Measurements from ENCODE around the gene EIF4G1. TPM values are rescaled to one million over a fixed set of nuclear protein-coding genes. Genes with fewer than 3 reads are reported as not detected.
A peak's percentile ranks its signal among the peaks of the same experiment; 100 is the strongest.

The EIF4G1 gene
- polyA plus RNA-seq, 3 donors, result 13.9 to 119 (median 24.2) TPM

DNA sequence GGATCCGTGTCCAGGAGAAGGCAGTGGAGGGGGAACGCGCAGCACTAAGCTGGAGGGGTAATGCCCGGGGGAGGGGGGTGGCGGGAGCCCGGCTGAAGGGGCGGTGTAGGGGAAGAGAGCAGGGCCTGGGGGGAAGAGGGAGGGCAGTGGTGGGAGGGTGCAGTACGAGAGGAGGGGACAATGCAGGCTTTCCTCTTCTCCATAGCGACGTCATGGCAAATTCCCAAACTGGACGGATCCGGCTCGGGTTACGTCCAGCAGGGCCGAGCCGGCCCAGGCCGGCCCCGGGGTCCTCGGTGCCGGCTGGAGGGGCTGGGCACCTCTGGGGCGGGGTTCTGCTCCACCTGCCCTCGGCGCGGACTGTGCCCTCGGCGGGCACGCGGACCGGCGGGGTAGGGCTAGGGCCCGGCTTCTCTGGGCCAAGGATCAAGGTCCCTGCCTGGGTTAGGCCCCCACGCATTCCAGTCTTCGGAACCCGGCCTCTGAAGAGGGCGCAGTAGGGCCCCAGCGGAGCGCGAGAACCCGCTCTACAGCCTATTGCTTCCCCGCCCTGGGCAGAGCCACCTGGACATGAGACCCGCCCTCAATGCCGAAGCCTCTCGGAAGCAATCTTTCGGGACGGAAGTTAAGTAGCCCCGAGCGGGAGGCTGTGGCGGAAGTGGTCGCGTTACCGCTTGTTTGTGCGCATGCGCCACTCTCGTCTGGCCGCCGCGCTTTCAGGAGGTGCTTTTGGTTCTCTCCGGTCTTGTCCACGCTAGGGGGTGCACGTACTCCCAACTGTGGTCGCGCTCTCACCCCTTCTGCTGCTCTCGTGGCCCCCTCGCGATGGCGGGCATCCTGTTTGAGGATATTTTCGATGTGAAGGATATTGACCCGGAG, 48.5 kb downstream of the EIF4G1 start:
- H3K27me3 ChIP-seq (ENCODE audit: control insufficient read depth in 2 of 2, insufficient read depth in 2 of 2, low read length in 2 of 2), result peaks cover 0 to 12% of the 10 kb centered on the region in 2 donors
- Mint-ChIP-seq H3K27ac (peak overlapping the region; percentile 87 to 95 (median 93)), H3K9me3 (peaks cover 0 to 2% (median 0%) of the 10 kb centered on the region in 7 donors), H3K36me3 (peaks cover 23 to 30% of the 10 kb centered on the region in 2 donors), H3K27me3 (ENCODE audit: low read depth in 3 of 3) (peaks cover 12 to 17% (median 15%) of the 10 kb centered on the region in 3 donors), H3K4me3 (peak overlapping the region; percentile 94 to 99), H3K4me1 (peaks cover 30% of the 10 kb centered on the region)
- TF ChIP-seq, protein P1, sequence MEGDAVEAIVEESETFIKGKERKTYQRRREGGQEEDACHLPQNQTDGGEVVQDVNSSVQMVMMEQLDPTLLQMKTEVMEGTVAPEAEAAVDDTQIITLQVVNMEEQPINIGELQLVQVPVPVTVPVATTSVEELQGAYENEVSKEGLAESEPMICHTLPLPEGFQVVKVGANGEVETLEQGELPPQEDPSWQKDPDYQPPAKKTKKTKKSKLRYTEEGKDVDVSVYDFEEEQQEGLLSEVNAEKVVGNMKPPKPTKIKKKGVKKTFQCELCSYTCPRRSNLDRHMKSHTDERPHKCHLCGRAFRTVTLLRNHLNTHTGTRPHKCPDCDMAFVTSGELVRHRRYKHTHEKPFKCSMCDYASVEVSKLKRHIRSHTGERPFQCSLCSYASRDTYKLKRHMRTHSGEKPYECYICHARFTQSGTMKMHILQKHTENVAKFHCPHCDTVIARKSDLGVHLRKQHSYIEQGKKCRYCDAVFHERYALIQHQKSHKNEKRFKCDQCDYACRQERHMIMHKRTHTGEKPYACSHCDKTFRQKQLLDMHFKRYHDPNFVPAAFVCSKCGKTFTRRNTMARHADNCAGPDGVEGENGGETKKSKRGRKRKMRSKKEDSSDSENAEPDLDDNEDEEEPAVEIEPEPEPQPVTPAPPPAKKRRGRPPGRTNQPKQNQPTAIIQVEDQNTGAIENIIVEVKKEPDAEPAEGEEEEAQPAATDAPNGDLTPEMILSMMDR (IDR thresholded peaks at IDR 0.05), result peak; percentile 63
- no peaks in the 10 kb centered on the region for H4K20me1 ChIP-seq (ENCODE audit: insufficient read depth, low read length)
- H3K4me2 ChIP-seq (replicated peaks; ENCODE audit: extremely low read depth, low read length, poor library complexity, severe bottlenecking), result peak overlapping the region; percentile 96
- peak overlapping the region; percentile 77 for H3K9ac ChIP-seq (ENCODE audit: insufficient read depth, low read length, poor library complexity, severe bottlenecking)
- peak overlapping the region; percentile 83 to 87 for H3K27ac ChIP-seq (ENCODE audit: low read depth in 1 of 2, low read length in 2 of 2)
- peaks cover 21 to 37% of the 10 kb centered on the region in 2 donors for H3K4me1 ChIP-seq (ENCODE audit: control insufficient read depth in 1 of 2, insufficient read depth in 2 of 2, low read length in 2 of 2)
- intact Hi-C loops (cut with micrococcal nuclease), result no loop called here
- peak; percentile 91 to 95 (median 93) for DNase-seq
- H3K36me3 ChIP-seq (replicated peaks in 1 of 2; ENCODE audit: control insufficient read depth in 1 of 2, insufficient read depth in 2 of 2, low read length in 2 of 2), result peaks cover 8 to 29% of the 10 kb centered on the region in 2 donors
- peak overlapping the region; percentile 93 for H2AFZ ChIP-seq (ENCODE audit: insufficient read depth, low read depth, low read length, poor library complexity, severe bottlenecking)
- H3K9me3 ChIP-seq (replicated peaks in 1 of 2; ENCODE audit: control insufficient read depth in 1 of 2, insufficient read depth in 1 of 2, low read length in 2 of 2), result no peaks in the 10 kb centered on the region
- peaks cover 18% of the 10 kb centered on the region for H3K79me2 ChIP-seq (ENCODE audit: insufficient read depth, low read length)
- H3K4me3 ChIP-seq (replicated peaks in 1 of 3; ENCODE audit: low read depth in 2 of 3, low read length in 3 of 3), result peak overlapping the region; percentile 51 to 91 (median 71)
- under 1% methylated on average over 59 of the region's 68 CpGs for WGBS (ENCODE audit: insufficient coverage)

DNA sequence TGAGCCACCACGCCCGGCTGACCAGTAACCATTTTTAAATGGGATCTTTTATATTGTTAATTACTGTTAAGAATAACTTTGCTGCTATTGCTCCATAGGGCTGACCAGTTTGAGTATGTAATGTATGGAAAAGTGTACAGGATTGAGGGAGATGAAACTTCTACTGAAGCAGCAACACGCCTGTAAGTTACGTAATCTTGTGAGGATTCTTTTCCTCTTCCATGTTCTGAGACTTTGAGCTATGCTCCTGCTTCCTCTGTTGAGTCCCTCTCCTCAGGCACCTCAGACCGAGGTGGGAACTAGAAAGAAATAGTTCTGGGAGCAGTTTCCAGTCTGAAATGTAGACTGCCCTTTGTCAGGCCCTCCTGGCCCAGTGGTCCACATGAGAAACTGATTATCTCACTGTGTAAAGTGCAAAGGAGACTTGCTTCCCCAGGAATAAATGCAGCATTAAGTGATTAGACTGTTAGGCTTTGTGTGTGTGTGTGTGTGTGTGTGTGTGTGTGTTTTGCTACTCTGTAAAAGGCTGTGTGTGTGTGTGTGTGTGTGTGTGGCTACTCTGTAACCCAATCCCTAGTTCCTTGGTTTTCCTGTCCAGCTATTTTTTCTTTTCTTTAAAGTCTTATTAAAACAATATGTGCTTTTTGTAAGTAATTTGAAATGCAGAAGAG, 52.3 kb downstream of the EIF4G1 start:
- Histone ChIP-seq H3K9me3 (replicated peaks in 1 of 2; ENCODE audit: control insufficient read depth in 1 of 2, insufficient read depth in 1 of 2, low read length in 2 of 2) (no peaks in the 10 kb centered on the region), H3K79me2 (ENCODE audit: insufficient read depth, low read length) (peaks cover 18% of the 10 kb centered on the region), H3K4me1 (ENCODE audit: control insufficient read depth in 1 of 2, insufficient read depth in 2 of 2, low read length in 2 of 2) (peaks cover 15 to 32% of the 10 kb centered on the region in 2 donors), H2AFZ (ENCODE audit: insufficient read depth, low read depth, low read length, poor library complexity, severe bottlenecking) (no peak overlapping the region), H3K9ac (ENCODE audit: insufficient read depth, low read length, poor library complexity, severe bottlenecking) (no peak overlapping the region), H3K36me3 (replicated peaks in 1 of 2; ENCODE audit: control insufficient read depth in 1 of 2, insufficient read depth in 2 of 2, low read length in 2 of 2) (peaks cover 17 to 48% of the 10 kb centered on the region in 2 donors), H3K27ac (ENCODE audit: low read depth in 1 of 2, low read length in 2 of 2) (no peak overlapping the region), H3K27me3 (ENCODE audit: control insufficient read depth in 2 of 2, insufficient read depth in 2 of 2, low read length in 2 of 2) (no peaks in the 10 kb centered on the region), H4K20me1 (ENCODE audit: insufficient read depth, low read length) (no peaks in the 10 kb centered on the region), H3K4me3 (replicated peaks in 1 of 3; ENCODE audit: low read depth in 2 of 3, low read length in 3 of 3) (no peak overlapping the region), H3K4me2 (replicated peaks; ENCODE audit: extremely low read depth, low read length, poor library complexity, severe bottlenecking) (no peak overlapping the region)
- TF ChIP-seq, protein P1 (IDR thresholded peaks at IDR 0.05), result no peak
- no peak for DNase-seq
- H3K27ac Mint-ChIP-seq, result peak overlapping the region in 2 of 7 donors; percentile 65 to 71
- H3K4me3 Mint-ChIP-seq, result no peak overlapping the region
- intact Hi-C loops (cut with micrococcal nuclease), result loop anchor here in 1 of 2 donors (2.0 kb wide), 1 partner anchor 178 kb away; no protein-coding TSS in a partner anchor
- H3K9me3 Mint-ChIP-seq, result peaks cover 0 to 2% (median 0%) of the 10 kb centered on the region in 7 donors
- no CpG with 5 or more reads among the region's 5 CpGs for WGBS (ENCODE audit: insufficient coverage)
- peaks cover 41 to 44% of the 10 kb centered on the region in 2 donors for H3K36me3 Mint-ChIP-seq
- peaks cover 30% of the 10 kb centered on the region for H3K4me1 Mint-ChIP-seq
- peaks cover 0 to 4% (median 0%) of the 10 kb centered on the region in 3 donors for H3K27me3 Mint-ChIP-seq (ENCODE audit: low read depth in 3 of 3)

Measured in CD14-positive monocyte (primary cell).